Activated naive CD8-positive, alpha-beta T cell (primary cell): ENCODE measurements around the gene TRAK2.
"Not testable (repeated sequence)": the region's sequence is repeated elsewhere in the genome, so short reads cannot be mapped to it uniquely, and the experiment has no call there.

Experiments
- H3K27ac Mint-ChIP-seq: one replicate; pipeline ENCODE4 v1.8.0; 2021; ENCODE audit warnings: mixed read lengths
- H3K27me3 Mint-ChIP-seq: one replicate; pipeline ENCODE4 v1.8.0; 2021; ENCODE audit warnings: mixed read lengths
- H3K36me3 Mint-ChIP-seq: one replicate; pipeline ENCODE4 v1.8.0; 2021; ENCODE audit warnings: mixed read lengths
- H3K4me1 Mint-ChIP-seq: one replicate; pipeline ENCODE4 v1.8.0; 2021; ENCODE audit warnings: low read depth, mixed read lengths
- H3K4me3 Mint-ChIP-seq: one replicate; pipeline ENCODE4 v1.8.0; 2021; ENCODE audit warnings: mild to moderate bottlenecking, mixed read lengths
- H3K9me3 Mint-ChIP-seq: one replicate; pipeline ENCODE4 v1.8.0; 2021; ENCODE audit warnings: low read depth, mixed read lengths

The TRAK2 gene

GRCh38 chr2:201369775-201370174 is 81.5 kb downstream of the TRAK2 start:
- Mint-ChIP-seq H3K9me3 (no peaks in the 10 kb centered on the region), H3K27me3 (no peaks in the 10 kb centered on the region), H3K27ac (no peak overlapping the region), H3K4me3 (no peak overlapping the region), H3K4me1 (no peaks in the 10 kb centered on the region), H3K36me3 (peaks cover 38% of the 10 kb centered on the region)

GRCh38 chr2:201369318-201369717 is 81.9 kb downstream of the TRAK2 start:
- H3K27ac Mint-ChIP-seq: not testable (repeated sequence)
- peaks cover 35% of the 10 kb centered on the region for H3K36me3 Mint-ChIP-seq

GRCh38 chr2:201366146-201366545 is 85.1 kb downstream of the TRAK2 start:
- H3K9me3 Mint-ChIP-seq: no peaks in the 10 kb centered on the region
- no peaks in the 10 kb centered on the region for H3K27me3 Mint-ChIP-seq
- H3K27ac Mint-ChIP-seq: no peak overlapping the region
- peaks cover 32% of the 10 kb centered on the region for H3K36me3 Mint-ChIP-seq
- H3K4me1 Mint-ChIP-seq: peaks cover 24% of the 10 kb centered on the region
- H3K4me3 Mint-ChIP-seq: no peak overlapping the region

More at GRCh38 chr2:201369318-201369717, 81.9 kb downstream of the TRAK2 start:
- not testable (repeated sequence) for H3K9me3 Mint-ChIP-seq, H3K27me3 Mint-ChIP-seq, H3K4me1 Mint-ChIP-seq, H3K4me3 Mint-ChIP-seq

GRCh38 chr2:201363857-201364560 is 87.2 kb downstream of the TRAK2 start:
- H3K9me3 Mint-ChIP-seq: no peaks in the 10 kb centered on the region
- H3K4me1 Mint-ChIP-seq: peaks cover 35% of the 10 kb centered on the region
- no peaks in the 10 kb centered on the region for H3K27me3 Mint-ChIP-seq
- peak overlapping the region; percentile 41 for H3K27ac Mint-ChIP-seq
- H3K36me3 Mint-ChIP-seq: peaks cover 26% of the 10 kb centered on the region
- H3K4me3 Mint-ChIP-seq: no peak overlapping the region

- Mint-ChIP-seq H3K27ac (no peak overlapping the region), H3K9me3 (no peaks in the 10 kb centered on the region)
Observed at GRCh38 chr2:201362396-201362795, 88.9 kb downstream of the TRAK2 start.

GRCh38 chr2:201361078-201361733 is 90.1 kb downstream of the TRAK2 start:
- Mint-ChIP-seq H3K27me3 (no peaks in the 10 kb centered on the region), H3K4me1 (peaks cover 39% of the 10 kb centered on the region), H3K9me3 (no peaks in the 10 kb centered on the region), H3K4me3 (no peak overlapping the region), H3K27ac (peak overlapping the region; percentile 8), H3K36me3 (peaks cover 17% of the 10 kb centered on the region)

More at GRCh38 chr2:201362396-201362795, 88.9 kb downstream of the TRAK2 start:
- peaks cover 24% of the 10 kb centered on the region for H3K36me3 Mint-ChIP-seq
- no peaks in the 10 kb centered on the region for H3K27me3 Mint-ChIP-seq
- H3K4me3 Mint-ChIP-seq: no peak overlapping the region
- peaks cover 39% of the 10 kb centered on the region for H3K4me1 Mint-ChIP-seq

- no peaks in the 10 kb centered on the region for H3K27me3 Mint-ChIP-seq
- no peak overlapping the region for H3K4me3 Mint-ChIP-seq
- peaks cover 13% of the 10 kb centered on the region for H3K36me3 Mint-ChIP-seq
- no peak overlapping the region for H3K27ac Mint-ChIP-seq
- H3K9me3 Mint-ChIP-seq: no peaks in the 10 kb centered on the region
- H3K4me1 Mint-ChIP-seq: peaks cover 39% of the 10 kb centered on the region
Observed at GRCh38 chr2:201360256-201360655, 91.0 kb downstream of the TRAK2 start.

GRCh38 chr2:201358684-201359083 is 92.6 kb downstream of the TRAK2 start:
- H3K4me3 Mint-ChIP-seq: no peak overlapping the region
- no peaks in the 10 kb centered on the region for H3K27me3 Mint-ChIP-seq
- H3K4me1 Mint-ChIP-seq: peaks cover 35% of the 10 kb centered on the region
- no peaks in the 10 kb centered on the region for H3K9me3 Mint-ChIP-seq
- peaks cover 8% of the 10 kb centered on the region for H3K36me3 Mint-ChIP-seq
- H3K27ac Mint-ChIP-seq: no peak overlapping the region

- H3K4me3 Mint-ChIP-seq: no peak within 1 kb of the TSS
- no peak within 1 kb of the TSS for H3K27ac Mint-ChIP-seq
Observed at GRCh38 chr2:201357221-201357620, 94.0 kb downstream of the TRAK2 start, which contains the start of gene FLACC1. FLACC1 (minus strand) TSS chr2:201357345; CDS start chr2:201351404, 5,941 bp downstream.

GRCh38 chr2:201353116-201353515 is 98.1 kb downstream of the TRAK2 start:
- Mint-ChIP-seq H3K9me3 (no peaks in the 10 kb centered on the region), H3K36me3 (peaks cover 11% of the 10 kb centered on the region), H3K4me3 (no peak overlapping the region), H3K27me3 (no peaks in the 10 kb centered on the region), H3K4me1 (no peaks in the 10 kb centered on the region), H3K27ac (no peak overlapping the region)

More at GRCh38 chr2:201357221-201357620, 94.0 kb downstream of the TRAK2 start, which contains the start of gene FLACC1:
- Mint-ChIP-seq H3K4me1 (peaks cover 26% of the 10 kb centered on the region), H3K9me3 (no peaks in the 10 kb centered on the region), H3K36me3 (peaks cover 11% of the 10 kb centered on the region), H3K27me3 (no peaks in the 10 kb centered on the region)

GRCh38 chr2:201350879-201351278 is 100.4 kb downstream of the TRAK2 start:
- no peaks in the 10 kb centered on the region for H3K27me3 Mint-ChIP-seq
- H3K4me1 Mint-ChIP-seq: no peaks in the 10 kb centered on the region
- H3K36me3 Mint-ChIP-seq: peaks cover 13% of the 10 kb centered on the region
- no peak overlapping the region for H3K27ac Mint-ChIP-seq
- H3K4me3 Mint-ChIP-seq: no peak overlapping the region
- no peaks in the 10 kb centered on the region for H3K9me3 Mint-ChIP-seq

GRCh38 chr2:201349601-201350000 is 101.7 kb downstream of the TRAK2 start:
- H3K27ac Mint-ChIP-seq: no peak overlapping the region
- no peaks in the 10 kb centered on the region for H3K27me3 Mint-ChIP-seq
- peaks cover 19% of the 10 kb centered on the region for H3K36me3 Mint-ChIP-seq
- H3K4me1 Mint-ChIP-seq: no peaks in the 10 kb centered on the region
- H3K4me3 Mint-ChIP-seq: no peak overlapping the region
- H3K9me3 Mint-ChIP-seq: no peaks in the 10 kb centered on the region

GRCh38 chr2:201348758-201349157 is 102.5 kb downstream of the TRAK2 start:
- no peak overlapping the region for H3K27ac Mint-ChIP-seq
- H3K4me3 Mint-ChIP-seq: no peak overlapping the region
- H3K36me3 Mint-ChIP-seq: peaks cover 26% of the 10 kb centered on the region
- H3K27me3 Mint-ChIP-seq: no peaks in the 10 kb centered on the region
- no peaks in the 10 kb centered on the region for H3K4me1 Mint-ChIP-seq
- H3K9me3 Mint-ChIP-seq: no peaks in the 10 kb centered on the region

- Mint-ChIP-seq H3K27ac (no peak overlapping the region), H3K36me3 (peaks cover 39% of the 10 kb centered on the region), H3K9me3 (no peaks in the 10 kb centered on the region), H3K4me1 (no peaks in the 10 kb centered on the region), H3K27me3 (no peaks in the 10 kb centered on the region), H3K4me3 (no peak overlapping the region)
Observed at GRCh38 chr2:201347138-201347537, 104.1 kb downstream of the TRAK2 start.

GRCh38 chr2:201345625-201346213 is 105.5 kb downstream of the TRAK2 start:
- no peak overlapping the region for H3K4me3 Mint-ChIP-seq
- no peak overlapping the region for H3K27ac Mint-ChIP-seq
- H3K9me3 Mint-ChIP-seq: no peaks in the 10 kb centered on the region
- H3K27me3 Mint-ChIP-seq: no peaks in the 10 kb centered on the region
- peaks cover 40% of the 10 kb centered on the region for H3K36me3 Mint-ChIP-seq
- H3K4me1 Mint-ChIP-seq: no peaks in the 10 kb centered on the region
